ENCODE measurements around the gene TMEM255B. TPM values are rescaled to one million over a fixed set of nuclear protein-coding genes. Genes with fewer than 3 reads are reported as not detected.
"Not testable (repeated sequence)": the region's sequence is repeated elsewhere in the genome, so short reads cannot be mapped to it uniquely, and the experiment has no call there.

TMEM255B gene
- total RNA-seq, 1 donor from 2014 or later = under 0.01 TPM

GRCh38 chr13:113734826-113735125 is 24.2 kb upstream of the TMEM255B start:
- DNase-seq = no peak

- no peak for DNase-seq
Observed at GRCh38 chr13:113735194-113735593, 23.8 kb upstream of the TMEM255B start.

- no peak for DNase-seq
Observed at GRCh38 chr13:113735750-113736149, 23.3 kb upstream of the TMEM255B start.

- DNase-seq = no peak
Observed at GRCh38 chr13:113736258-113736731, 22.7 kb upstream of the TMEM255B start.

- DNase-seq = no peak
Observed at GRCh38 chr13:113737803-113738202, 21.2 kb upstream of the TMEM255B start.

GRCh38 chr13:113739527-113740285 is 19.3 kb upstream of the TMEM255B start:
- no peak for DNase-seq

- no peak for DNase-seq
Observed at GRCh38 chr13:113740286-113740556, 18.8 kb upstream of the TMEM255B start.

- no peak for DNase-seq
Observed at GRCh38 chr13:113740661-113741060, 18.4 kb upstream of the TMEM255B start.

GRCh38 chr13:113741191-113741668 is 17.8 kb upstream of the TMEM255B start:
- no peak for DNase-seq

GRCh38 chr13:113742000-113742441 is 17.0 kb upstream of the TMEM255B start:
- DNase-seq = no peak

GRCh38 chr13:113742445-113743120 is 16.4 kb upstream of the TMEM255B start:
- DNase-seq = no peak

- no peak for DNase-seq
Observed at GRCh38 chr13:113743366-113744195, 15.4 kb upstream of the TMEM255B start.

GRCh38 chr13:113744197-113745000 is 14.6 kb upstream of the TMEM255B start:
- no peak for DNase-seq

- DNase-seq = no peak
Observed at GRCh38 chr13:113745059-113745458, 14.0 kb upstream of the TMEM255B start.

- not testable (repeated sequence) for DNase-seq
Observed at GRCh38 chr13:113745500-113746142, 13.4 kb upstream of the TMEM255B start.

GRCh38 chr13:113746143-113746525 is 12.9 kb upstream of the TMEM255B start:
- DNase-seq = no peak

- no peak for DNase-seq
Observed at GRCh38 chr13:113746671-113747070, 12.4 kb upstream of the TMEM255B start.

- DNase-seq = no peak
Observed at GRCh38 chr13:113747291-113747833, 11.7 kb upstream of the TMEM255B start.

GRCh38 chr13:113748101-113748861 is 10.7 kb upstream of the TMEM255B start:
- no peak for DNase-seq

- no peak for DNase-seq
Observed at GRCh38 chr13:113748862-113749451, 10.1 kb upstream of the TMEM255B start.
